NCI-H2227 (cell line): Measurements from ENCODE around the gene LRP6.
"Not testable (repeated sequence)": the region's sequence is repeated elsewhere in the genome, so short reads cannot be mapped to it uniquely, and the experiment has no call there.

ENCODE experiments used
- DNase-seq: peaks from one replicate; lab custom pipeline; 2025; ENCODE audit not compliant: unreplicated experiment; lab: John Stamatoyannopoulos, UW

The LRP6 gene

GRCh38 chr12:12127304-12127703, 139.5 kb downstream of the LRP6 start:
- DNase-seq, result no peak

- no peak for DNase-seq
These were observed 140.3 kb downstream of the LRP6 start for GRCh38 chr12:12126551-12126950.

- peak; percentile 28 for DNase-seq
These were observed 143.7 kb downstream of the LRP6 start for GRCh38 chr12:12123036-12123604.

GRCh38 chr12:12121061-12121460, 145.8 kb downstream of the LRP6 start:
- DNase-seq, result no peak

- no peak for DNase-seq
These were observed 150.2 kb downstream of the LRP6 start for GRCh38 chr12:12116677-12117076.

GRCh38 chr12:12115514-12115913, 151.3 kb downstream of the LRP6 start:
- no peak for DNase-seq

- DNase-seq, result not testable (repeated sequence)
These were observed 155.8 kb downstream of the LRP6 start for GRCh38 chr12:12110923-12111555.

- DNase-seq, result no peak
These were observed 158.3 kb downstream of the LRP6 start for GRCh38 chr12:12108441-12109058.

GRCh38 chr12:12107678-12108077, 159.2 kb downstream of the LRP6 start:
- DNase-seq, result no peak

- DNase-seq, result no peak
These were observed 167.7 kb downstream of the LRP6 start for GRCh38 chr12:12099102-12099501.

- no peak for DNase-seq
These were observed 168.2 kb downstream of the LRP6 start for GRCh38 chr12:12098691-12099015.

GRCh38 chr12:12097891-12098690, 168.8 kb downstream of the LRP6 start:
- no peak for DNase-seq

GRCh38 chr12:12095021-12095420, 171.8 kb downstream of the LRP6 start:
- no peak for DNase-seq

- no peak for DNase-seq
These were observed 172.4 kb downstream of the LRP6 start for GRCh38 chr12:12094481-12094880.

- no peak for DNase-seq
These were observed 174.7 kb downstream of the LRP6 start for GRCh38 chr12:12091977-12092663.

GRCh38 chr12:12091071-12091470, 175.8 kb downstream of the LRP6 start:
- DNase-seq, result no peak

- DNase-seq, result no peak
These were observed 178.1 kb downstream of the LRP6 start for GRCh38 chr12:12088761-12089160.

GRCh38 chr12:12088147-12088546, 178.7 kb downstream of the LRP6 start:
- DNase-seq, result no peak

- DNase-seq, result no peak
These were observed 179.2 kb downstream of the LRP6 start for GRCh38 chr12:12087693-12088034.

GRCh38 chr12:12086973-12087692, 179.7 kb downstream of the LRP6 start:
- no peak for DNase-seq

GRCh38 chr12:12086362-12086761, 180.5 kb downstream of the LRP6 start:
- DNase-seq, result no peak
